OCI-LY1 (cell line): ENCODE measurements around the gene PON1.

Experiments
- CTCF ChIP-seq: fragments of 200-600 bp; sonication (generic), shearing (Covaris generic); IDR thresholded peaks from 2 replicates; pipeline ENCODE4 v1.5.1; 2017; ENCODE audit warnings: mild to moderate bottlenecking, antibody characterized with exemption, low read length, moderate library complexity, mixed read lengths
- EZH2 ChIP-seq: fragments of 200-600 bp; sonication (generic), shearing (Covaris generic); IDR thresholded peaks from 2 replicates; pipeline ENCODE4 v1.8.0; 2017; ENCODE audit warnings: borderline replicate concordance, mixed run types, mild to moderate bottlenecking, antibody characterized with exemption, low read length, moderate library complexity, mixed read lengths

- no peak for TF ChIP-seq CTCF
- TF ChIP-seq EZH2, result no peak
Observed at GRCh38 chr7:95262875-95263274, 61.5 kb downstream of the PON1 start.
